ENCODE data around the gene NOBOX. TPM values are rescaled to one million over a fixed set of nuclear protein-coding genes. Genes with fewer than 3 reads are reported as not detected.

Gene NOBOX
- total RNA-seq, 2 experiments from 2014 or later = not detected

GRCh38 chr7:144408121-144408520 is 4.6 kb upstream of the NOBOX start:
- H3K9me3 Mint-ChIP-seq (ENCODE audit: low read depth) = no peaks in the 10 kb centered on the region
- H3K36me3 Mint-ChIP-seq = no peaks in the 10 kb centered on the region
- ATAC-seq (no peak), DNase-seq (no peak)
- CTCF ChIA-PET = no interaction called here
- no peaks in the 10 kb centered on the region for H3K4me1 Mint-ChIP-seq
- H3K27ac Mint-ChIP-seq = no peak overlapping the region
- no peak overlapping the region for H3K4me3 Mint-ChIP-seq
- peaks cover 12% of the 10 kb centered on the region for H3K27me3 Mint-ChIP-seq

DNA sequence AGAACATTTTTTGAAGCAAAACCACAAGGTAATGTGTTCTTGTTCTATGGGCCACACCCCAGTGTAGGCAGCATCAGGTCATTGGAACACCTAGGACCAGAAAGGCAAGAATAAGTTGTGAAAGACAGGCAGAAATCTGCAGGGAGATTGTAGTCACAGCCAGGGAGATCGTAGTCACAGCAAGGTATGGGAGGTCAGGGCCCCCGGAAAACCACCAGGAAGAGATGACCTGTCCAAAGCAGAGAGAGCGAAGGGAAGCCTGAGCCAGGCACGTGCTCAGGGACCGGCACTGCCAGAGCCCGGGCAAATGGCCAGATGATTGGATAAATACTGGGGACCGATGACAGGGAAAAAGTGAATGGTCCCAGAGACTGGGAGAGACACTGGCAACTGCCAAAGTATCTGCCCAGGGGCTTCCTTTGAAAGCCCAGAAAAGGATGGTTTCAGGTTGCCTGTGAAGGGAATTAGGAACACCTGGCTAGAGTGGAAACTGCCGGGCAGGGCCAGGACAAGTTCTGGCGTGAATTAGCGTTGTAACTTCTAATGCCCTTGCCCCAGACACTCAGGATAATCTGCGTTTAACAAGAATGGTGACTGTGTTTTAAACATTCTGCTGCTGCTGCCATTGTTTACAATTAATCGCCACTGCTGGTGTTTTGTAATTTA is 3.9 kb upstream of the NOBOX start:
- Mint-ChIP-seq H3K4me1 (no peaks in the 10 kb centered on the region), H3K4me3 (no peak overlapping the region), H3K27me3 (peaks cover 12% of the 10 kb centered on the region), H3K36me3 (no peaks in the 10 kb centered on the region), H3K27ac (no peak overlapping the region), H3K9me3 (ENCODE audit: low read depth) (no peaks in the 10 kb centered on the region)
- CTCF ChIA-PET = no interaction called here
- ATAC-seq (no peak), DNase-seq (no peak)

- no peaks in the 10 kb centered on the region for H3K36me3 Mint-ChIP-seq
- H3K4me3 Mint-ChIP-seq = no peak overlapping the region
- no peak for ATAC-seq
- no peaks in the 10 kb centered on the region for H3K4me1 Mint-ChIP-seq
- CTCF ChIA-PET = no interaction called here
- no peaks in the 10 kb centered on the region for H3K9me3 Mint-ChIP-seq (ENCODE audit: low read depth)
- H3K27me3 Mint-ChIP-seq = peaks cover 8% of the 10 kb centered on the region
- H3K27ac Mint-ChIP-seq = no peak overlapping the region
- no peak for DNase-seq
Observed at GRCh38 chr7:144404946-144405345, 1.5 kb upstream of the NOBOX start.

- CTCF ChIA-PET = no interaction called here
- H3K27ac Mint-ChIP-seq = no peak overlapping the region
- no peaks in the 10 kb centered on the region for H3K36me3 Mint-ChIP-seq
- peaks cover 4% of the 10 kb centered on the region for H3K27me3 Mint-ChIP-seq
- no peak overlapping the region for H3K4me3 Mint-ChIP-seq
- no peaks in the 10 kb centered on the region for H3K4me1 Mint-ChIP-seq
- no peaks in the 10 kb centered on the region for H3K9me3 Mint-ChIP-seq (ENCODE audit: low read depth)
- DNase-seq = no peak
- no peak for ATAC-seq
Observed at GRCh38 chr7:144403102-144403501, 391 bp downstream of the NOBOX start.

- CTCF ChIA-PET = interaction anchor here (1.1 kb wide), 1 partner anchor 10 kb away, joined by 5 read pairs; no protein-coding TSS in a partner anchor
- Mint-ChIP-seq H3K36me3 (no peaks in the 10 kb centered on the region), H3K27ac (no peak overlapping the region), H3K27me3 (no peaks in the 10 kb centered on the region), H3K4me1 (no peaks in the 10 kb centered on the region), H3K9me3 (ENCODE audit: low read depth) (no peaks in the 10 kb centered on the region), H3K4me3 (no peak overlapping the region)
- no peak for ATAC-seq
- no peak for DNase-seq
Observed at GRCh38 chr7:144401490-144401889, 2.0 kb downstream of the NOBOX start.

- no peaks in the 10 kb centered on the region for H3K9me3 Mint-ChIP-seq (ENCODE audit: low read depth)
- no peaks in the 10 kb centered on the region for H3K36me3 Mint-ChIP-seq
- H3K4me3 Mint-ChIP-seq = no peak overlapping the region
- no peak for ATAC-seq
- H3K27me3 Mint-ChIP-seq = peaks cover 4% of the 10 kb centered on the region
- H3K4me1 Mint-ChIP-seq = no peaks in the 10 kb centered on the region
- CTCF ChIA-PET = no interaction called here
- no peak overlapping the region for H3K27ac Mint-ChIP-seq
- DNase-seq = no peak
Observed at GRCh38 chr7:144399946-144400345, 3.5 kb downstream of the NOBOX start.

GRCh38 chr7:144398911-144399310 is 4.6 kb downstream of the NOBOX start:
- Mint-ChIP-seq H3K27me3 (peaks cover 4% of the 10 kb centered on the region), H3K4me1 (no peaks in the 10 kb centered on the region), H3K4me3 (no peak overlapping the region), H3K9me3 (ENCODE audit: low read depth) (no peaks in the 10 kb centered on the region), H3K27ac (no peak overlapping the region), H3K36me3 (no peaks in the 10 kb centered on the region)
- ATAC-seq (no peak), DNase-seq (no peak)
- CTCF ChIA-PET = no interaction called here

GRCh38 chr7:144398291-144398690 is 5.2 kb downstream of the NOBOX start:
- no peak overlapping the region for H3K4me3 Mint-ChIP-seq
- H3K27ac Mint-ChIP-seq = no peak overlapping the region
- H3K9me3 Mint-ChIP-seq (ENCODE audit: low read depth) = no peaks in the 10 kb centered on the region
- H3K4me1 Mint-ChIP-seq = no peaks in the 10 kb centered on the region
- DNase-seq (no peak), ATAC-seq (no peak)
- CTCF ChIA-PET = no interaction called here
- no peaks in the 10 kb centered on the region for H3K36me3 Mint-ChIP-seq
- H3K27me3 Mint-ChIP-seq = peaks cover 4% of the 10 kb centered on the region

DNA sequence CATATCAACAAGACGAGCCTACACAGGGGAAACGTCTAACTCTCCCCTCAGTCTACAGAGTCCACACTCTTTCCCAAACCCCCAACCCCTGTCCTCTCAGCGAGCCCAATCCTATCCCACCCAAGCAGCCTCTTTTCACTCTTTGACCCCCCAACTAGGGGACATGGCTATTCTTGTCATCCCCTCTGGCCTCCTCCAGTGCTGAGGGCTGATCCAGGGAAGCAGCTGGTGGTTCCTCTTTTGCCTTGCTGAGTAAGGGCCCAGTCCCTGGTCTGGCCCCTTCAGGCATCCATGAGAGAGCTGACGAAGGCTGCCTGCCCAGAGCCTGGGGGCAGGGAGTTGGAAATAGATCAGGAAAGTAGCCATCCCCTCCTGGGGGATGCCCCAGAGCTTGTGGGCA is 6.4 kb downstream of the NOBOX start:
- H3K27me3 Mint-ChIP-seq = peaks cover 4% of the 10 kb centered on the region
- no peaks in the 10 kb centered on the region for H3K9me3 Mint-ChIP-seq (ENCODE audit: low read depth)
- no peak overlapping the region for H3K4me3 Mint-ChIP-seq
- DNase-seq = no peak
- CTCF ChIA-PET = interaction anchor here (1.2 kb wide), 1 partner anchor 13 kb away, joined by 3 read pairs; no protein-coding TSS in a partner anchor
- no peaks in the 10 kb centered on the region for H3K36me3 Mint-ChIP-seq
- H3K27ac Mint-ChIP-seq = no peak overlapping the region
- H3K4me1 Mint-ChIP-seq = no peaks in the 10 kb centered on the region
- no peak for ATAC-seq

DNA sequence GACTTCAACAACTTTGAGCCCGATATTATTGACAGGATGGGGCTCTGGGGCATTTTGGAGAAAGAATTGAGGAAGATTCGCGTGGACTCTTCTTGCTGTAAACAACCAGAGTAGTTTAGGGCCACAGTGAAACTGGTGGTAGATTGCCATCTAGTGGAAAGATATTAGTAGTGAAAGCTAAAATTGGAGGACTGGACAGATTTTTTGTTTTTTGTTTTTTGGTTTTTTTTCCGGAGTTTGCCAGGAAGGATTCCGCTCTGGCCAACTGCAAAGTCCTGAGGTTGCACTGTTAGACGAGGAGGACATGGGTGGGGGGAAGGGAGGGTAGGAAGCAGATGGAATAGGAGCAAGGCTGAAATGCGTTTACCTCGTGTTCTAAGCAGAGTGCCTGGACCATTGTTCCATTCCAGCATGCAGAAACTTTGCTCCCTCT is 11.7 kb downstream of the NOBOX start:
- ATAC-seq (peak; percentile 78), DNase-seq (no peak)
- no peaks in the 10 kb centered on the region for H3K9me3 Mint-ChIP-seq (ENCODE audit: low read depth)
- no peaks in the 10 kb centered on the region for H3K36me3 Mint-ChIP-seq
- CTCF ChIA-PET = interaction anchor here (1.1 to 2.5 kb wide), 4 partner anchors 9 to 217 kb away, joined by 4 to 8 read pairs (median 6); no protein-coding TSS in a partner anchor
- no peak overlapping the region for H3K27ac Mint-ChIP-seq
- peaks cover 5% of the 10 kb centered on the region for H3K27me3 Mint-ChIP-seq
- peaks cover 4% of the 10 kb centered on the region for H3K4me1 Mint-ChIP-seq
- H3K4me3 Mint-ChIP-seq = peak overlapping the region; percentile 40

- Mint-ChIP-seq H3K27me3 (peaks cover 5% of the 10 kb centered on the region), H3K27ac (no peak overlapping the region), H3K9me3 (ENCODE audit: low read depth) (no peaks in the 10 kb centered on the region), H3K4me3 (no peak overlapping the region), H3K36me3 (no peaks in the 10 kb centered on the region), H3K4me1 (peaks cover 4% of the 10 kb centered on the region)
- CTCF ChIA-PET = interaction anchor here (1.2 to 2.5 kb wide), 3 partner anchors 11 to 216 kb away, joined by 5 to 8 read pairs (median 6); no protein-coding TSS in a partner anchor
- ATAC-seq = no peak
- no peak for DNase-seq
Observed at GRCh38 chr7:144391014-144391413, 12.5 kb downstream of the NOBOX start.

DNA sequence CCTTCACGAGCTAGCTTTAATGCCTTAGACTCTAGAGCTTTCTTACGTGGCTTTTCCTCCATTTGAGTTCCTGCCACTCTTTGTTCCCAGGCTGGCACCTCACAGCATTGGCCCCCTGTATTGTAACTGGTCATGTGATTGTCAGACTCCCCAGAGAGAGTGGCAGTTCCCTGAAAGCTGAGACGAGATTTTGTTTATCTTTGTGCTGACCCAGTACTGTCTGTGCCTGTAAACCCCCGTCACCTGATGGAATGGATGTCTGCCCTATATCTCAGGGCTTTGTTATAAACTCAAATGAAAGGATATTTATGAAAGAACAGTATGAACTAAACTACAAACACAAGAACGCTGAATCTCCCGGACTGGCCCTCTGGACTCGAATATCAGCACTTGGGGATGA is 13.0 kb downstream of the NOBOX start:
- CTCF ChIA-PET = interaction anchor here (2.5 kb wide), 1 partner anchor 213 kb away, joined by 8 read pairs; no protein-coding TSS in a partner anchor
- no peak for DNase-seq
- peaks cover 3% of the 10 kb centered on the region for H3K27me3 Mint-ChIP-seq
- no peaks in the 10 kb centered on the region for H3K9me3 Mint-ChIP-seq (ENCODE audit: low read depth)
- no peak overlapping the region for H3K27ac Mint-ChIP-seq
- no peak for ATAC-seq
- no peaks in the 10 kb centered on the region for H3K36me3 Mint-ChIP-seq
- no peak overlapping the region for H3K4me3 Mint-ChIP-seq
- peaks cover 4% of the 10 kb centered on the region for H3K4me1 Mint-ChIP-seq

GRCh38 chr7:144388950-144389349 is 14.5 kb downstream of the NOBOX start:
- DNase-seq (no peak), ATAC-seq (no peak)
- Mint-ChIP-seq H3K36me3 (no peaks in the 10 kb centered on the region), H3K27me3 (peaks cover 2% of the 10 kb centered on the region), H3K9me3 (ENCODE audit: low read depth) (no peaks in the 10 kb centered on the region), H3K27ac (no peak overlapping the region), H3K4me1 (peaks cover 12% of the 10 kb centered on the region), H3K4me3 (no peak overlapping the region)
- CTCF ChIA-PET = no interaction called here

DNA sequence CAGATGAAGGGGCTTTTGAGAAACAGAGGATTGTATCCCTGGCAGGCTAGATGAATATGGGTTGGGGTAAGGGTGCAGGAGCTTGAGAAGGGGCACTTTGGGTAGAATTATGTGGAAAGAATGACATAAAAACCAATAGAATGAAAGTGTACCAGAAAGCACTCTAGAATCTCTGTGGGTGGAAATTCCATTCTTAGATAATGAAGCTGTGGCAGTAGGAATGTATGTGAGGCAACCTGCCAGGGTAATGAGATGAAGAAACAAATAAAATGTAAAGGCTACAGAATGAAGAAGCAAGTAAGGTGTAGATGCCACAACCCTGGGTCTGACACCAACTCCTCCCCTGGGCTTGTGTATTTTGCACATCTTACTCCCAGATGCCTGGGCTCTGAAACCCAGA is 16.8 kb downstream of the NOBOX start:
- Mint-ChIP-seq H3K27ac (no peak overlapping the region), H3K4me3 (no peak overlapping the region), H3K9me3 (ENCODE audit: low read depth) (no peaks in the 10 kb centered on the region), H3K27me3 (no peaks in the 10 kb centered on the region), H3K4me1 (peaks cover 10% of the 10 kb centered on the region), H3K36me3 (no peaks in the 10 kb centered on the region)
- DNase-seq = peak; percentile 2
- CTCF ChIA-PET = no interaction called here
- no peak for ATAC-seq
